IMR-90 (cell line): ENCODE results near the gene GAPDH.

Experiments used
- CTCF ChIP-seq: conservative IDR thresholded peaks from 2 replicates; pipeline ENCODE4 v1.5.1; 2012; ENCODE audit warnings: mild to moderate bottlenecking, low read depth, low read length, improper control_type of control experiment
- POLR2A ChIP-seq: IDR thresholded peaks from 2 replicates; pipeline ENCODE4 v1.6.1; 2012; ENCODE audit warnings: mild to moderate bottlenecking, low read depth, low read length
- TF ChIP-seq, protein P1 (sequence below): fragments of 150-350 bp; IDR thresholded peaks from 2 replicates; pipeline ENCODE4 v1.6.1; 2016; ENCODE audit warnings: low read depth, mild to moderate bottlenecking, low read length, moderate library complexity, borderline replicate concordance

DNA sequence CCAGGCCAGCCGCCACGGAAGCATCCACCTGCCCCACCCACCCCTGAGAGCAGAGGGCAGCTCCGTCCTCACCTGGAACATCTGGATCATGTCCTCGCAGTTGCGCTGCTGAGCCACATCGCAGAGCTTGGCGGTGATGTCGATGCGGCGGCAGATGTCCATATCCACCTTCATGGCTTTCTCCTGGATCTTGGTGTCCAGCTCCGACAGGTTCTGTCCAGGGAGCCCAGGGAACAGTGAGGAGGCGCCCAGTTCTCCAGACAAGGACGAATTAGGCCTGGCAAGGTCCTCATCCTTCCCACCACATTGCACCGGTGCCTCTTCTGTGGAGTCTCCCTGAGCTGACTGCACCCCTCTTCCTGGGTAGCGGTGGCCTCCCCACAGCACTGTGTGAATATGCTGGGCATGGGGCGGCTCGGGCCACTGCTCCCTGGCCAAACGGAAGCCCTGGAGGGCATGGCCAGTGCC is 15.4 kb downstream of the GAPDH start:
- no peak for TF ChIP-seq POLR2A
- TF ChIP-seq, protein P1, sequence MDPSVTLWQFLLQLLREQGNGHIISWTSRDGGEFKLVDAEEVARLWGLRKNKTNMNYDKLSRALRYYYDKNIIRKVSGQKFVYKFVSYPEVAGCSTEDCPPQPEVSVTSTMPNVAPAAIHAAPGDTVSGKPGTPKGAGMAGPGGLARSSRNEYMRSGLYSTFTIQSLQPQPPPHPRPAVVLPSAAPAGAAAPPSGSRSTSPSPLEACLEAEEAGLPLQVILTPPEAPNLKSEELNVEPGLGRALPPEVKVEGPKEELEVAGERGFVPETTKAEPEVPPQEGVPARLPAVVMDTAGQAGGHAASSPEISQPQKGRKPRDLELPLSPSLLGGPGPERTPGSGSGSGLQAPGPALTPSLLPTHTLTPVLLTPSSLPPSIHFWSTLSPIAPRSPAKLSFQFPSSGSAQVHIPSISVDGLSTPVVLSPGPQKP = no peak
- TF ChIP-seq CTCF = no peak
